Neural cell (in vitro differentiated cells): Measurements from ENCODE around the gene SEPTIN5. TPM values are rescaled to one million over a fixed set of nuclear protein-coding genes. Genes with fewer than 3 reads are reported as not detected.

Experiments
- H2AFZ ChIP-seq: fragments of 200-600, 300-800 bp; sonication (generic), shearing (Covaris generic); 2 replicates; pipeline ENCODE4 v1.6.0; 2014; ENCODE audit warnings: low read depth, mild to moderate bottlenecking, antibody characterized with exemption, low read length, moderate library complexity
- H3F3A ChIP-seq: fragments of 200-600 bp; shearing (Covaris generic); 2 replicates; pipeline ENCODE4 v1.6.1; 2016; ENCODE audit warnings: mild to moderate bottlenecking, moderate library complexity, mixed read lengths, antibody characterized with exemption, low read length; ENCODE audit not compliant: insufficient read depth, poor library complexity, severe bottlenecking
- H3K27ac ChIP-seq: fragments of 200-600, 300-800 bp; sonication (generic), shearing (Covaris generic); 2 replicates; pipeline ENCODE4 v1.5.1; 2014; ENCODE audit warnings: mild to moderate bottlenecking, low read length, moderate library complexity
- H3K27me3 ChIP-seq: fragments of 300-800, 200-600 bp; sonication (generic), shearing (Covaris generic); 2 replicates; pipeline ENCODE4 v1.6.0; 2014; ENCODE audit warnings: mild to moderate bottlenecking, low read depth, low read length, moderate library complexity; ENCODE audit not compliant: insufficient read depth
- H3K36me3 ChIP-seq: fragments of 300-800, 200-600 bp; sonication (generic), shearing (Covaris generic); 2 replicates; pipeline ENCODE4 v1.5.1; 2014; ENCODE audit warnings: mild to moderate bottlenecking, antibody characterized with exemption, low read length, moderate library complexity; ENCODE audit not compliant: insufficient read depth
- H3K4me2 ChIP-seq: fragments of 300-800, 200-600 bp; sonication (generic), shearing (Covaris generic); 2 replicates; pipeline ENCODE4 v1.6.0; 2014; ENCODE audit warnings: mild to moderate bottlenecking, low read length
- H3K4me3 ChIP-seq: fragments of 300-800, 200-600 bp; sonication (generic), shearing (Covaris generic); 2 replicates; pipeline ENCODE4 v1.5.1; 2014; ENCODE audit warnings: mild to moderate bottlenecking, low read length, moderate library complexity
- H3K79me2 ChIP-seq: fragments of 200-600 bp; shearing (Covaris generic); replicated peaks from 2 replicates; pipeline ENCODE4 v1.6.0; 2014; ENCODE audit warnings: mild to moderate bottlenecking, low read length, moderate library complexity; ENCODE audit not compliant: insufficient read depth
- H3K9ac ChIP-seq: fragments of 300-800, 200-600 bp; sonication (generic), shearing (Covaris generic); 2 replicates; pipeline ENCODE4 v1.6.1; 2016; ENCODE audit warnings: mild to moderate bottlenecking, low read length, mixed read lengths
- H3K9me2 ChIP-seq: fragments of 200-600 bp; shearing (Covaris generic); 2 replicates; pipeline ENCODE4 v1.6.1; 2016; ENCODE audit warnings: mild to moderate bottlenecking, low read length, mixed read lengths; ENCODE audit not compliant: insufficient read depth
- H3K9me3 ChIP-seq: fragments of 200-600, 300-800 bp; sonication (generic), shearing (Covaris generic); 2 replicates; pipeline ENCODE4 v1.6.1; 2016; ENCODE audit warnings: mild to moderate bottlenecking, mixed run types, low read length, moderate library complexity, mixed read lengths
- H4K20me1 ChIP-seq: fragments of 200-600 bp; shearing (Covaris generic); 2 replicates; pipeline ENCODE4 v1.6.1; 2016; ENCODE audit warnings: mild to moderate bottlenecking, mixed run types; ENCODE audit not compliant: insufficient read depth
- EP300 ChIP-seq: fragments of 450-650 bp; conservative IDR thresholded peaks from 2 replicates; pipeline ENCODE4 v1.6.1; 2014; ENCODE audit warnings: antibody characterized with exemption, mild to moderate bottlenecking, moderate library complexity; ENCODE audit not compliant: poor library complexity, severe bottlenecking
- EZH2 ChIP-seq: fragments of 200-600, 300-800 bp; shearing (Covaris generic), sonication (generic); IDR thresholded peaks from 2 replicates; pipeline ENCODE4 v1.6.1; 2014; ENCODE audit warnings: antibody characterized with exemption, low read length, borderline replicate concordance, mild to moderate bottlenecking; ENCODE audit not compliant: insufficient read depth, poor library complexity, severe bottlenecking
- MXI1 ChIP-seq: fragments of 450-650 bp; conservative IDR thresholded peaks from 2 replicates; pipeline ENCODE4 v1.6.1; 2014; ENCODE audit warnings: antibody characterized with exemption, mild to moderate bottlenecking; ENCODE audit not compliant: poor library complexity, severe bottlenecking
- POLR2AphosphoS5 ChIP-seq: IDR thresholded peaks from 2 replicates; pipeline ENCODE4 v1.6.1; 2012
- RAD21 ChIP-seq: fragments of 450-650 bp; conservative IDR thresholded peaks from 2 replicates; pipeline ENCODE4 v1.6.1; 2014; ENCODE audit warnings: antibody characterized with exemption, mild to moderate bottlenecking, moderate library complexity
- SMC3 ChIP-seq: fragments of 450-650 bp; conservative IDR thresholded peaks from 2 replicates; pipeline ENCODE4 v1.6.1; 2014; ENCODE audit warnings: antibody characterized with exemption, mild to moderate bottlenecking, moderate library complexity; ENCODE audit not compliant: poor library complexity
- TAF1 ChIP-seq: IDR thresholded peaks from 2 replicates; pipeline ENCODE4 v1.6.1; 2012; ENCODE audit warnings: low read depth
- polyA plus RNA-seq: library from polyadenylated mRNA; depleted of rRNA; stranded (reverse); fragments of >200 nt; gene quantifications from 2 replicates; pipeline ENCODE4 v1.2.3, GENCODE V29; 2014
- TF ChIP-seq, protein P1 (sequence below): IDR thresholded peaks from 2 replicates; pipeline ENCODE4 v1.6.1; 2012; ENCODE audit warnings: borderline replicate concordance
- TF ChIP-seq, protein P2 (sequence below): fragments of 450-650 bp; IDR thresholded peaks from 2 replicates; pipeline ENCODE4 v1.5.1; 2014; ENCODE audit warnings: antibody characterized with exemption, mild to moderate bottlenecking, moderate library complexity; ENCODE audit not compliant: poor library complexity, severe bottlenecking

Gene SEPTIN5
- polyA plus RNA-seq, 1 donor from 2014 or later = 166 TPM

DNA sequence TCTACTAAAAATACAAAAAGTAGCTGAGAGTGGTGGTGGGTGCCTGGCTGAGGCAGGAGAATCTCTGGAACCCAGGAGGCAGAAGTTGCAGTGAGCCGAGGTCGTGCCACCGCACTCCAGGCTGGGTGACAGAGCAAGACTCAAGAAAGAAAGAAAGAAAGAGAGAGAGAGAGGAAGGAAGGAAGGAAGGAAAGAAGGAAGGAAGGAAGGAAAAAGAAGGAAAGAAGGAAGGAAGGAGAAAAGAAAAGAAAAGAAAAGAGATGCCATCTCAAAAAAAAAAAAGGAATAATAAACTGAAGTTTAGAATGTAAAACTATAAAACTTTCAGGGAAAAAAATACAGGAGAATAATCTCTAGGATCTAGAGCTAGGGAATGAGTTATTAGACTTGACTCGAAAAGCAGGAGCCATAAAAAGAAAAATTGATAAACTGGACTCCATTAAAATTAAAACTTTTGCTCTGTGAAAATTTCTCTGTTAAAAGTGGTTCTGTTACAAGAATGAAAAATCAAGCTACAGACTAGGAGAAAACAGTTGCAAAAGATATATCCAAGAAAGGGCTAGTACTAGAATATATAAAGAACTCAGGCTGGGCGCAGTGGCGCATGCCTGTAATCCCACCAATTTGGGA, 13.4 kb upstream of the SEPTIN5 start:
- H3K27ac ChIP-seq = no peak overlapping the region
- no peaks in the 10 kb centered on the region for H3F3A ChIP-seq
- no peaks in the 10 kb centered on the region for H3K27me3 ChIP-seq
- H3K36me3 ChIP-seq = no peaks in the 10 kb centered on the region
- no peaks in the 10 kb centered on the region for H3K79me2 ChIP-seq
- TF ChIP-seq, protein P1, sequence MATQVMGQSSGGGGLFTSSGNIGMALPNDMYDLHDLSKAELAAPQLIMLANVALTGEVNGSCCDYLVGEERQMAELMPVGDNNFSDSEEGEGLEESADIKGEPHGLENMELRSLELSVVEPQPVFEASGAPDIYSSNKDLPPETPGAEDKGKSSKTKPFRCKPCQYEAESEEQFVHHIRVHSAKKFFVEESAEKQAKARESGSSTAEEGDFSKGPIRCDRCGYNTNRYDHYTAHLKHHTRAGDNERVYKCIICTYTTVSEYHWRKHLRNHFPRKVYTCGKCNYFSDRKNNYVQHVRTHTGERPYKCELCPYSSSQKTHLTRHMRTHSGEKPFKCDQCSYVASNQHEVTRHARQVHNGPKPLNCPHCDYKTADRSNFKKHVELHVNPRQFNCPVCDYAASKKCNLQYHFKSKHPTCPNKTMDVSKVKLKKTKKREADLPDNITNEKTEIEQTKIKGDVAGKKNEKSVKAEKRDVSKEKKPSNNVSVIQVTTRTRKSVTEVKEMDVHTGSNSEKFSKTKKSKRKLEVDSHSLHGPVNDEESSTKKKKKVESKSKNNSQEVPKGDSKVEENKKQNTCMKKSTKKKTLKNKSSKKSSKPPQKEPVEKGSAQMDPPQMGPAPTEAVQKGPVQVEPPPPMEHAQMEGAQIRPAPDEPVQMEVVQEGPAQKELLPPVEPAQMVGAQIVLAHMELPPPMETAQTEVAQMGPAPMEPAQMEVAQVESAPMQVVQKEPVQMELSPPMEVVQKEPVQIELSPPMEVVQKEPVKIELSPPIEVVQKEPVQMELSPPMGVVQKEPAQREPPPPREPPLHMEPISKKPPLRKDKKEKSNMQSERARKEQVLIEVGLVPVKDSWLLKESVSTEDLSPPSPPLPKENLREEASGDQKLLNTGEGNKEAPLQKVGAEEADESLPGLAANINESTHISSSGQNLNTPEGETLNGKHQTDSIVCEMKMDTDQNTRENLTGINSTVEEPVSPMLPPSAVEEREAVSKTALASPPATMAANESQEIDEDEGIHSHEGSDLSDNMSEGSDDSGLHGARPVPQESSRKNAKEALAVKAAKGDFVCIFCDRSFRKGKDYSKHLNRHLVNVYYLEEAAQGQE = no peak
- no peak overlapping the region for H3K4me3 ChIP-seq
- no peaks in the 10 kb centered on the region for H3K9me2 ChIP-seq
- no peaks in the 10 kb centered on the region for H3K9me3 ChIP-seq
- no peak overlapping the region for H3K4me2 ChIP-seq
- H4K20me1 ChIP-seq = no peaks in the 10 kb centered on the region
- no peak overlapping the region for H3K9ac ChIP-seq
- no peak overlapping the region for H2AFZ ChIP-seq

DNA sequence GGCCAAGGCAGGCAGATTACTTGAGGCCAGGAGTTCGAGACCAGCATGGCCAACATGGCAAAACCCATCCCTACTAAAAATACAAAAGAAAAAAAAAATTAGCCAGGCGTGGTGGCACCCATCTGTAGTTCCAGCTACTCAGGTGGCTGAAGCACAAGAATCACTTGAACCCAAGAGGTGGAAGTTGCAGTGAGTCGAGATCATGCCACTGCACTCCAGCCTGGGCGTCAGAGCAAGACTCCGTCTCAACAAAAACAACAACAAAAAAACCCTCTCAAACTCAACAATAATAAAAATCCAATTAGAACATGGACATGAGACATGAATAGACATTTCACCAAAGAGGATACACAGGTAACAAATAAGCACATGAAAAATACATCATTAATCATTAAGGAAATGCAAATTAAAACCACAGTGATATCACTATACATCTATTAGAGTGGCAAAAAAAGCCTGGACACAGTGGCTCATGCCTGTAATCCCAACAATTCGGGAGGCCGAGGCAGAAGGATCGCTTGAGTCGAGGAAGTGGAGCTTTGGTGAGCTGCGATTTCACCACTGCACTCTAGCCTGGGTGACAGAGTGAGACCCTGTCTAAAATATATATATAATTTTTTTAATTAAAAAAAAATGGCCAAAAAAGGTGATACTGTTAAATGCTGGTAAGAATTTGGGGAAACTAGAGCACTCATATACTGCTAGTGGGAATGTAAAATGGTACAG, 12.7 kb upstream of the SEPTIN5 start:
- H3K36me3 ChIP-seq = no peaks in the 10 kb centered on the region
- no peak overlapping the region for H3K4me3 ChIP-seq
- no peaks in the 10 kb centered on the region for H3F3A ChIP-seq
- no peak for TF ChIP-seq EZH2
- no peaks in the 10 kb centered on the region for H4K20me1 ChIP-seq
- H3K27ac ChIP-seq = no peak overlapping the region
- no peak overlapping the region for H2AFZ ChIP-seq
- H3K79me2 ChIP-seq = no peaks in the 10 kb centered on the region
- H3K9ac ChIP-seq = no peak overlapping the region
- no peaks in the 10 kb centered on the region for H3K27me3 ChIP-seq
- no peaks in the 10 kb centered on the region for H3K9me2 ChIP-seq
- H3K4me2 ChIP-seq = no peak overlapping the region
- no peaks in the 10 kb centered on the region for H3K9me3 ChIP-seq

DNA sequence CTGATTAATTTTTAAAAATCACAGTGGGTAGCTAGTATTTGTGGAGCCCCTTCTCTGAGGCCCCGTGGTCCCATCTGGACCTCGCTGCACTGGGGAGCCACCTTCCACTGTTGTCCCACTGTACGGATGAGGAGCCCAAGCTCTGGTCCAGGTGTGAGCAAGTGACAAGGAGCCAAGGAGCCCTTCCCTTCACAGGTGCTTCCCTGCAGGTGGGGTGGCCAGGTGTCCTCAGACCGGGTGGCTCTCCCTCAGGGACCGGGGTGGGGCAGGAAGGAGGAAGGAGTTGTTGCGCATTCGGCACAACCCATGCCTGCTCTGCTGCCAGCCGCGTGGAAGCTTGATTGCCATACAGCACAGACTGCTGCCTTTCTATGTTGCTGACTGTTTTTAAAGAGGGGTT, 10.4 kb upstream of the SEPTIN5 start:
- Histone ChIP-seq H3K9ac (no peak overlapping the region), H3K4me2 (no peak overlapping the region), H3K9me2 (no peaks in the 10 kb centered on the region), H2AFZ (no peak overlapping the region), H3K36me3 (no peaks in the 10 kb centered on the region), H3F3A (no peaks in the 10 kb centered on the region), H4K20me1 (no peaks in the 10 kb centered on the region), H3K79me2 (no peaks in the 10 kb centered on the region), H3K27ac (no peak overlapping the region), H3K27me3 (no peaks in the 10 kb centered on the region), H3K4me3 (no peak overlapping the region), H3K9me3 (no peaks in the 10 kb centered on the region)
- TF ChIP-seq TAF1 (no peak), EP300 (no peak), EZH2 (no peak), RAD21 (no peak), SMC3 (no peak), MXI1 (no peak), POLR2AphosphoS5 (no peak)
- TF ChIP-seq, protein P1 = no peak
- TF ChIP-seq, protein P2, sequence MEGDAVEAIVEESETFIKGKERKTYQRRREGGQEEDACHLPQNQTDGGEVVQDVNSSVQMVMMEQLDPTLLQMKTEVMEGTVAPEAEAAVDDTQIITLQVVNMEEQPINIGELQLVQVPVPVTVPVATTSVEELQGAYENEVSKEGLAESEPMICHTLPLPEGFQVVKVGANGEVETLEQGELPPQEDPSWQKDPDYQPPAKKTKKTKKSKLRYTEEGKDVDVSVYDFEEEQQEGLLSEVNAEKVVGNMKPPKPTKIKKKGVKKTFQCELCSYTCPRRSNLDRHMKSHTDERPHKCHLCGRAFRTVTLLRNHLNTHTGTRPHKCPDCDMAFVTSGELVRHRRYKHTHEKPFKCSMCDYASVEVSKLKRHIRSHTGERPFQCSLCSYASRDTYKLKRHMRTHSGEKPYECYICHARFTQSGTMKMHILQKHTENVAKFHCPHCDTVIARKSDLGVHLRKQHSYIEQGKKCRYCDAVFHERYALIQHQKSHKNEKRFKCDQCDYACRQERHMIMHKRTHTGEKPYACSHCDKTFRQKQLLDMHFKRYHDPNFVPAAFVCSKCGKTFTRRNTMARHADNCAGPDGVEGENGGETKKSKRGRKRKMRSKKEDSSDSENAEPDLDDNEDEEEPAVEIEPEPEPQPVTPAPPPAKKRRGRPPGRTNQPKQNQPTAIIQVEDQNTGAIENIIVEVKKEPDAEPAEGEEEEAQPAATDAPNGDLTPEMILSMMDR = no peak
